GM19455 (cell line): ENCODE data around the gene FAM161B.
"Not testable (repeated sequence)": the region's sequence is repeated elsewhere in the genome, so short reads cannot be mapped to it uniquely, and the experiment has no call there.

Experiments used
- ATAC-seq: cut with Tn5 transposase; IDR thresholded peaks from one replicate; pipeline ENCODE4 v1.9.1; 2021; ENCODE audit not compliant: unreplicated experiment

The FAM161B gene, protein sequence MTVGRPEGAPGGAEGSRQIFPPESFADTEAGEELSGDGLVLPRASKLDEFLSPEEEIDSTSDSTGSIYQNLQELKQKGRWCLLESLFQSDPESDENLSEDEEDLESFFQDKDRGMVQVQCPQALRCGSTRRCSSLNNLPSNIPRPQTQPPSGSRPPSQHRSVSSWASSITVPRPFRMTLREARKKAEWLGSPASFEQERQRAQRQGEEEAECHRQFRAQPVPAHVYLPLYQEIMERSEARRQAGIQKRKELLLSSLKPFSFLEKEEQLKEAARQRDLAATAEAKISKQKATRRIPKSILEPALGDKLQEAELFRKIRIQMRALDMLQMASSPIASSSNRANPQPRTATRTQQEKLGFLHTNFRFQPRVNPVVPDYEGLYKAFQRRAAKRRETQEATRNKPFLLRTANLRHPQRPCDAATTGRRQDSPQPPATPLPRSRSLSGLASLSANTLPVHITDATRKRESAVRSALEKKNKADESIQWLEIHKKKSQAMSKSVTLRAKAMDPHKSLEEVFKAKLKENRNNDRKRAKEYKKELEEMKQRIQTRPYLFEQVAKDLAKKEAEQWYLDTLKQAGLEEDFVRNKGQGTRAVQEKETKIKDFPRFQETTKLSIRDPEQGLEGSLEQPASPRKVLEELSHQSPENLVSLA

DNA sequence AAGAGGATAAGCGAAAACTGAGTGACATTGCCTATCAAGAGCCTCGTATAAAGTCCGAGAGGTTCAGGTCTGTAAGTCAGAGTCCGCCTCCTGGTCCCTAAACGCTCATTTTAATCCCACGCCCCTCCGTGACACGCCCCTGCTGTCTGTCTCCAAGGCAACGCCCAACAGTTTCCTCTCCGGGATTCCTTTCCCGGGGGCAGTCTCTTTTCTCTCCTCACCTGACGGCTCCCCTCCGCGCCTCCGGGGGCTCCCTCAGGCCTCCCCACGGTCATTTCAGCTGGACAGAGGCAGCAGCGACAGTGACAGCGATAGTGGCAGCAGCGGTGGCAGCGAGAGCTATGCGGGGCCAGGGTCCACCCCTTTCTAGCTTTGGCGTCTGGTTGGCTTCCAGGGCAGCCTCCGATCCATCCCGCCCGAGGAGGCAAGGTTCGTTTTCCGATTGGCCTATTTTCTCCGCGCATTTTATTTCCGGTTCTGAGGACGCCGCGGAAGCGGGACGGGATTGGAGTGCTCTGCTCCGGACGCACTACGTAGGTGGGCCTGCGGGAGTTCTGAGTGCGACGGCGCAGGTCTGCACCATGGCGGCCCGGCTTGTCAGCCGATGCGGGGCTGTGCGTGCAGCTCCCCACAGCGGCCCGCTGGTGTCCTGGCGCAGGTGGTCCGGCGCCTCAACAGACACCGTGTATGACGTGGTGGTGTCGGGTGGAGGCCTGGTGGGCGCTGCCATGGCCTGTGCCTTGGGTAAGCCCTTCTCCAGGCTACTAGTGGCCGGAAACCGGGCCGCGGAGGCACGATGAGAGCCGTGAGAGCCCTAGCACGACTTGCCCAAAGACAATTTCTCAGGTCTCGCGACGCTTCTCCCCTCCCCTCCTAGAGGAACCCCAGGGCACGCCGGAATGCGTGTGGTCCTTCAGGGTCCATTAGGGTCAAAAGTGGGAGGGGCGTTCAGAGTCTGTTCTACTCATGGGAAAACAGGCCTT, at the start of gene FAM161B, which contains the start of gene COQ6:
Gene FAM161B (minus strand): TSS at position 343 of the 983 bp plus-strand sequence. CDS start 68 bp downstream, at position 275.
Gene COQ6 (plus strand): TSS at position 551 of the 983 bp plus-strand sequence. CDS start 31 bp downstream, at position 582.
- peak; percentile 92 for ATAC-seq

- no peak for ATAC-seq
Measured at GRCh38 chr14:73998726-73999125, 48.8 kb upstream of the FAM161B start.

DNA sequence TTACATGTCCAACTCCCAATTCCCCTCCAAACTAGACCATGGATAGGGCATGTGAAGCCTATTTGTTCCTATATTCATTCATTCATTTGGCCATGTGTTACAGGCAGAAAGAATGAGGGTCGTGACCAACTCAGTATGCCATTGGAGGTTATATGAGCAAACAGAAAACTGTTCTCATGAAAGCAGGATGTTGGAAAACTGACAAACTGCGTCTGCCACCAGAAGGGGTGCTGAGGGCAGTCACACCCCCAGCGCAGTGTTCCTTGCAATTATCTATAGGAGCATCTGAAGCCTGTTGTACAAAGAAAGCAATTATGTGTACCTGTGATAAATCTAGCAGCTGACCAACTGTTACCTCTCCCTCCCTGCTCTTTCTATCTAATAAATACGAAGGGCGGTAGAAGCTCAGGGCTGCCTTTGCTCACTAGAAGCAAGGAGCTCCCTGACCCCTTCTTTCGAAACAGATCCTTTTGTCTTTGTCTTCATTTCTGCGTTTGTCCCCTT, 48.1 kb upstream of the FAM161B start:
- no peak for ATAC-seq

- ATAC-seq, result no peak
Measured at GRCh38 chr14:73997108-73997943, 47.4 kb upstream of the FAM161B start.

- ATAC-seq, result no peak
Measured at GRCh38 chr14:73996731-73997107, 46.8 kb upstream of the FAM161B start.

DNA sequence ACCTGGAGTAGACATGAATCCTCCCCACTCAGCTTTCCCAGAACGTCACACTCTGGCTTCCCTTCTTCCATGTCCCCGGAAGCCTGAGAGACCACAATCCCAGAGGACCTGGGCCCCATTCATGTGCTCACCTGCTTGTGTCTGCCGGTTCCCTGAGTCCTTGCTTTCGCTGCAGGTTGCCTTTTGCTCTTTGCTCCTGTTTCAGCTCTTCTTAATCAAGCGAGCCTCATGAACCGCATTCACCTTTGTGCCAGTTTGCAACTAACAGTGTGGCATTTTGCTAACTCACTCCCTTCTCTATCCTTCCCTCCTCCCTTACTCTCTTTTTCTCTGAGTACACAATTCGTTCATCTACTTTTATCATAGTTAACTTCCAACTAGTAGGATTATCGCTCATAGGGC, 46.1 kb upstream of the FAM161B start:
- ATAC-seq, result no peak

DNA sequence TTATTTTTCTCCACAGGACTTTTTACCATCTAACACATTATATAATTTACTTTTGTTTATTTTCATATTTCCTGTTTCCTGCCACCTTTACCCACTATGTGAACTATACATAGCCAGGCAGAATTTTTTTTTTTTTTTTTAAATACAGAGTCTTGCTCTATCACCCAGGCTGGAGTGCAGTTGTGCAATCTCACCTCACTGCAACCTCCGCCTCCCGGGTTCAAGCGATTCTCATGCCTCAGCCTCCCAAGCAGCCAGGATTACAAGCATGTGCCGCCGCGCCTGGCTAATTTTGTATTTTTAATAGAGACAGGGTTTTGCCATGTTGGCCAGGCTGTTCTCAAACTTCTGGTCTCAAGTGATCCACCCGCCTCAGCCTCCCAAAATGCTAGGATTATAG, 45.0 kb upstream of the FAM161B start:
- ATAC-seq, result not testable (repeated sequence)

DNA sequence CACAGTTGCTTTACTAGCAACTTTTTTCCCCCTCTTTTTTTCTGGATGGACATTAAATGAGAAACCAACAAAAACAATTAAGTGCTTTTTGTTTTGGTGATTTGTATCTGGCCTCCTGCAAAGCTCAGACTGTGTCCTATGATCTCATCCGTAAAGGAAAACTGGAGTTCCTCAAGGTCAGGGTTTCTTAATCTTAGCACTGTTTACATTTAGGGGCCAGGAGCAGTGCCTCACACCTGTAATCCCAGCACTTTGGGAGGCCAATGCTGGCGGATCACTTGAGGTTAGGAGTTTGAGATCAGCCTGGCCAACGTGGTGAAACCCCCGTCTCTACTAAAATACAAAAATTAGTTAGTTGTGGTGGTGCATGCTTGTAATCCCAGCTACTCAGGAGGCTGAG, 41.2 kb upstream of the FAM161B start:
- ATAC-seq, result no peak

GRCh38 chr14:73988656-73989055, 38.8 kb upstream of the FAM161B start:
- not testable (repeated sequence) for ATAC-seq

GRCh38 chr14:73988065-73988464, 38.2 kb upstream of the FAM161B start:
- ATAC-seq, result no peak

DNA sequence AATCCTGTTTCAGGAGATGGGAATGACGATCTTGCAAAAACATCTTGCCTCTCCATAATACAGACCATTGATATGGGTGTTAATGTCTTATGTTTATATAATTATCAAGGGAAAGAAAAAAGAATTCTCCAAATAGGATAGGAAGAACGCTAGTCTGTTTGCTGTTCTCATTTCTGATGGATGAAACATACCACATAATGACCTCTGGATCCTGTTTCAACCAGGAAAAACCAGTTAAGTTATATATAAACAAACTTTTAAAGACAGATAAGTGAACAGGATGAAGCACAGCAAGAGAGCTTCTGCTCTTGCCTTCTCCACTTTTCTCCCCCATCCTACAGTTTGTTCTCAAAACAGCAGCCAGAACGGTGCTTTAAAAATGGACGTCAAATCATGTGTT, 28.0 kb upstream of the FAM161B start:
- no peak for ATAC-seq

GRCh38 chr14:73976125-73976524, 26.2 kb upstream of the FAM161B start:
- no peak for ATAC-seq

DNA sequence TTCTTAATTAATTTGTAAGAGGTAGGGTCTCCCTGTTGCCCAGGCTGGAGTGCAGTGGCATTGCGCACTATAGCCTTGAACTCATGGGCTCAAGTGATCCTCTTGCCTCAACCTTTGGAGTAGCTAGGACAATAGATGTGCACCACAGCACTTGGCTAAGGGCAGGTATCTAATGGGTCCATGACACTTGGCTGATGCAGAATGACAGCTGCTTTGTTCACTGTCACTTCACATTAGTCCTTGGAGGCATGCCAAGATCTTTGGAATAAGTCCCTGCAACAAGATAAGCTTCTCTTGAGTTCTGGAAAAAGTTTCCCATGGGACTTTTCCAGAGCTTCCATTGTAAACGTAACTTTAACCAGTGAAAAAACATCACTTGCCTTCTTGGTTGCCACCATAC, 23.6 kb upstream of the FAM161B start:
- no peak for ATAC-seq

- no peak for ATAC-seq
Measured at GRCh38 chr14:73968885-73969284, 19.0 kb upstream of the FAM161B start.

DNA sequence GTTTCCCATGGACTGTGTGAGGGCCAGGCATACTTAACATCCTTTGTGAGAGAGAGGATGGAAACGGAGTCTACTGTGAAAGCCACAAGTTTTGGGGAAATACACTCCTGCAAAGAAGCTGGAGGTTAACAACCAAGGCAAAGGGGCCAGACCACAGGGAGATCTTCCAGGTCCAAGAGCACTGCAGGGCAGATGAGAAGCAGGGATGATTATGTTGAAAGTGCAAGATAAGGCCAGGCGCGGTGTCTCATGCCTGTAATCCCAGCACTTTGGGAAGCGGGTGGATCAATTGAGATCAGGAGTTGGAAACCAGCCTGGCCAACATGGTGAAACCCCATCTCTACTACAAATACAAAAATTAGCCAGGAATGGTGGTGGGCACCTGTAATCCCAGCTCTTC, 15.3 kb upstream of the FAM161B start:
- ATAC-seq, result no peak

DNA sequence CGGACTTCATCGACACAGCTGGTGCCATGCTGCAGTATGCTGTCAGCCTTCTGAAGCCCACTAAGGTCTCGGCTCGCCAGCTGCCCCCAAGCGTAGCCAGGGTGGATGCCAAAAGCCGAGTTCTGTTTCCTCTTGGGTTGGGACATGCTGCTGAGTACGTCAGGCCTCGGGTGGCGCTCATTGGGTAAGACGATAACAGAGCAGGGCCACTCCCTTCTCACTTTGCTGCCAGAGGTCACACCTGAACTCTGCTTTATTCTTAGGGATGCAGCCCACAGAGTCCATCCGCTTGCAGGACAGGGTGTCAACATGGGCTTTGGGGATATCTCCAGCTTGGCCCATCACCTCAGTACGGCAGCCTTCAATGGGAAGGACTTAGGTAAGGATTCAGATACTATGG, 11.3 kb upstream of the FAM161B start:
- ATAC-seq, result no peak

DNA sequence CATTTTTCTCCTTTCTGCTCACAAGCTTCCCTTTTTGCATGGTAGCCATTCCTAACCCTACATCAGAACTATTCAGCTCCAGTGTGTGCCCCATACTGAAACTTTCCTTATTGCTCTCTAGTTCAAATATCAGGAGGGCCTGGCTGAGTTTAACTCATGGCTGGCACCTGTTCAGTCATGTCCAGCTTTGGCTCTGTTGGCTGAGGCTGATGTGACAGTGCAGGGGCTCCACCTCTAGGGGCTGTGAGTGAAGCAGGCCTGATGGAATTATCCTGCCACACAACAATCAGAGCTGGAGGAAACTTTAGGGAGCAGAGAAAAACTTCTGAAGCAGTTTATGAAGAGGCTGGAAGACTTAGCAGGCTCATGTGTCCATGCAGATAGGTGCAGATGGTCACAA, 8.7 kb upstream of the FAM161B start:
- ATAC-seq, result no peak

DNA sequence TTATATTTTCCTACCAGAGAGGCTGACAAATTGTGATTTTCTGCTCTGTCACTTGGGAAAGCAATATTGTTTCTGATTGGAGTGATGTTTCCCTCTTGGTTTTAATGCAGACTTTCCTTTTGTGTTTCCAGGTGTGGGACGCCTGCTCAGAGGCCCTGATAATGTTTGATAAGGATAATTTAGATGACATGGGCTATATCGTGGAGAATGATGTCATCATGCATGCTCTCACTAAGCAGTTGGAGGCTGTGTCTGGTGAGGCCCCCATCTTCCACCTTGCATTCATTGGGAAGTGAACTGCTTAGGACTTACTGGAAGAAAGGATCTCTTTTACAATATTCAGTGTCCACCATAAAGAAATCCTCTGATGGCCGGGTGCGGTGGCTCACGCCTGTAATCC, 5.8 kb upstream of the FAM161B start:
- ATAC-seq, result no peak

GRCh38 chr14:73953731-73954130, 3.8 kb upstream of the FAM161B start:
- no peak for ATAC-seq

DNA sequence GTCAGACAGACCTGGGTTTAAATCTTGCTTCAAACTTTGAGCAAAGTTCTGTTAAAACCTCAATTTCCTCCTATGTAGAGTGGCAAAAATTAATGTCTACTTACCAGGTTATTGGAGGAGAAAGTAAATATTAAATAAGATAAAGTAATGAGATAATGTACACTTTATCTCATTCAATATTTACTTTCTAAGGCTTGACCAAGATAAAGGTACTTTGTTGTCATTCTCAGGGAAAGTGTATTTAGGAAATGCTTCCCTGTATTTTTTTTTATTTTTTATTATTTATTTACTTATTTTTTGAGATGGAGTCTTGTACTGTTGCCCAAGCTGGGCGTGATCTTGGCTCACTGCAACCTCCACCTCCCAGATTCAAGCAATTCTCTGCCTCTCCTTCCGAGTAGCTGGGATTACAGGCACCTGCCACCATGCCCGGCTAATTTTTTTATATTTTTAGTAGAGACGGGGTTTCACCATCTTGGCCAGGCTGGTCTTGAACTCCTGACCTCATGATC, 4.7 kb downstream of the FAM161B start:
- no peak for ATAC-seq
